Measurements from ENCODE around the gene EML6. TPM values are rescaled to one million over a fixed set of nuclear protein-coding genes. Genes with fewer than 3 reads are reported as not detected.

The EML6 gene
- total RNA-seq, 3 donors from 2014 or later (not counting 1 experiment from before 2014, with no cell fraction given) = 1.7 to 3.2 (median 2.4) TPM

GRCh38 chr2:54773838-54774237, 50.4 kb downstream of the EML6 start:
- Mint-ChIP-seq H3K4me1 (no peaks in the 10 kb centered on the region), H3K27me3 (ENCODE audit: low read depth in 2 of 2) (peaks cover 6 to 14% of the 10 kb centered on the region in 2 donors), H3K9me3 (peaks cover 8% of the 10 kb centered on the region in 2 donors), H3K4me3 (no peak overlapping the region), H3K27ac (no peak overlapping the region), H3K36me3 (peaks cover 15% of the 10 kb centered on the region)
- Histone ChIP-seq H3K36me3 (ENCODE audit: control insufficient read depth, insufficient read depth, low read length) (no peaks in the 10 kb centered on the region), H3K27me3 (ENCODE audit: control insufficient read depth, insufficient read depth, low read length) (no peaks in the 10 kb centered on the region), H3K4me3 (ENCODE audit: low read length) (no peak overlapping the region), H3K27ac (ENCODE audit: low read length) (no peak overlapping the region), H3K4me1 (ENCODE audit: control insufficient read depth, insufficient read depth, low read length) (no peaks in the 10 kb centered on the region), H3K9me3 (ENCODE audit: control insufficient read depth, insufficient read depth, low read length) (peaks cover 12% of the 10 kb centered on the region)
- WGBS (ENCODE audit: insufficient coverage) = 89% methylated on average over 2 of the region's 2 CpGs
- intact Hi-C loops (cut with micrococcal nuclease) = no loop called here
- ATAC-seq (no peak), DNase-seq (no peak)
- TF ChIP-seq CTCF (IDR thresholded peaks at IDR 0.05) = no peak

GRCh38 chr2:54775710-54776109, 52.2 kb downstream of the EML6 start:
- peaks cover 6 to 14% of the 10 kb centered on the region in 2 donors for H3K27me3 Mint-ChIP-seq (ENCODE audit: low read depth in 2 of 2)
- no peaks in the 10 kb centered on the region for H3K4me1 Mint-ChIP-seq
- no peak for TF ChIP-seq CTCF (IDR thresholded peaks at IDR 0.05)
- ATAC-seq = no peak
- H3K27me3 ChIP-seq (ENCODE audit: control insufficient read depth, insufficient read depth, low read length) = no peaks in the 10 kb centered on the region
- H3K4me1 ChIP-seq (ENCODE audit: control insufficient read depth, insufficient read depth, low read length) = no peaks in the 10 kb centered on the region
- H3K9me3 ChIP-seq (ENCODE audit: control insufficient read depth, insufficient read depth, low read length) = peaks cover 12% of the 10 kb centered on the region
- peaks cover 15% of the 10 kb centered on the region for H3K36me3 Mint-ChIP-seq
- H3K4me3 Mint-ChIP-seq = no peak overlapping the region
- H3K9me3 Mint-ChIP-seq = peaks cover 8% of the 10 kb centered on the region in 2 donors
- no peak overlapping the region for H3K27ac ChIP-seq (ENCODE audit: low read length)
- intact Hi-C loops (cut with micrococcal nuclease) = no loop called here
- H3K36me3 ChIP-seq (ENCODE audit: control insufficient read depth, insufficient read depth, low read length) = no peaks in the 10 kb centered on the region
- no peak overlapping the region for H3K4me3 ChIP-seq (ENCODE audit: low read length)
- no peak for DNase-seq
- H3K27ac Mint-ChIP-seq = no peak overlapping the region

- Histone ChIP-seq H3K36me3 (ENCODE audit: control insufficient read depth, insufficient read depth, low read length) (no peaks in the 10 kb centered on the region), H3K9me3 (ENCODE audit: control insufficient read depth, insufficient read depth, low read length) (peaks cover 12% of the 10 kb centered on the region), H3K27me3 (ENCODE audit: control insufficient read depth, insufficient read depth, low read length) (no peaks in the 10 kb centered on the region), H3K4me3 (ENCODE audit: low read length) (no peak overlapping the region), H3K4me1 (ENCODE audit: control insufficient read depth, insufficient read depth, low read length) (no peaks in the 10 kb centered on the region), H3K27ac (ENCODE audit: low read length) (no peak overlapping the region)
- WGBS (ENCODE audit: insufficient coverage) = no CpG with 5 or more reads among the region's 2 CpGs
- ATAC-seq (no peak), DNase-seq (no peak)
- intact Hi-C loops (cut with micrococcal nuclease) = no loop called here
- Mint-ChIP-seq H3K9me3 (peaks cover 8% of the 10 kb centered on the region in 2 donors), H3K27ac (no peak overlapping the region), H3K4me1 (no peaks in the 10 kb centered on the region), H3K4me3 (no peak overlapping the region), H3K27me3 (ENCODE audit: low read depth in 2 of 2) (peaks cover 6 to 12% of the 10 kb centered on the region in 2 donors), H3K36me3 (peaks cover 15% of the 10 kb centered on the region)
- no peak for TF ChIP-seq CTCF (IDR thresholded peaks at IDR 0.05)
These were observed 53.0 kb downstream of the EML6 start for GRCh38 chr2:54776494-54776893.

- Histone ChIP-seq H3K36me3 (ENCODE audit: control insufficient read depth, insufficient read depth, low read length) (no peaks in the 10 kb centered on the region), H3K27me3 (ENCODE audit: control insufficient read depth, insufficient read depth, low read length) (no peaks in the 10 kb centered on the region), H3K27ac (ENCODE audit: low read length) (no peak overlapping the region), H3K4me3 (ENCODE audit: low read length) (no peak overlapping the region), H3K4me1 (ENCODE audit: control insufficient read depth, insufficient read depth, low read length) (no peaks in the 10 kb centered on the region), H3K9me3 (ENCODE audit: control insufficient read depth, insufficient read depth, low read length) (no peaks in the 10 kb centered on the region)
- 100% methylated on average over 3 of the region's 3 CpGs for WGBS (ENCODE audit: insufficient coverage)
- Mint-ChIP-seq H3K27ac (no peak overlapping the region), H3K36me3 (no peaks in the 10 kb centered on the region), H3K4me3 (no peak overlapping the region), H3K4me1 (no peaks in the 10 kb centered on the region), H3K9me3 (no peaks in the 10 kb centered on the region), H3K27me3 (ENCODE audit: low read depth in 2 of 2) (no peaks in the 10 kb centered on the region)
- TF ChIP-seq CTCF (IDR thresholded peaks at IDR 0.05) = no peak
- DNase-seq = no peak
- no peak for ATAC-seq
- intact Hi-C loops (cut with micrococcal nuclease) = no loop called here
These were observed 59.9 kb downstream of the EML6 start for GRCh38 chr2:54783349-54783748.
